ENCODE data around the gene LRBA. TPM values are rescaled to one million over a fixed set of nuclear protein-coding genes. Genes with fewer than 3 reads are reported as not detected.

Gene LRBA
- total RNA-seq, 1 experiment from 2014 or later: 55.3 TPM

DNA sequence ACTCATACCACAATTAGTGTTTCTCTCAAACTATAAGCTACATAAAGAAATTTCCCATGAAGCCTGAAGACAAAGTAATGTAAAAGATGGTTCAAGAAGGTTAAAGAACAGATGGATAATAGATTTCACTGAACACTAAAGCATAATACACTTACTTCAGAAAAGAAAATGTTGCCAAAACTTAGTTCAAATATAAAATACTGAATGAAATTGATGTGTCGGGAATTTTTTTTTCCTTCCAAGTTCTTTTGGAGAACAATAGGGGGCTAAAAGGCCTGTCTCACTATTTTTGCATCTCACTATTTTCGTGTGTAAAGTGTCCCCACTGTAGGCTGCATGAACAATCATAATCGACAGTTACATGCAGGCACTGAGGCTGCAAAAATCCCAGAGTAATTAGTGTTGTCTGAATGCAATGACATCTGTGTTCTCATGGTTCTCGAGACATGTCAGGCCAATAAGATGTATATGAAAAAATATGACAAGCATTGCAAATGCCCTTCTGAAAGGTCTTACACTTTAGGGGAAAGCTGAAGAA, 445.0 kb downstream of the LRBA start:
- Mint-ChIP-seq H3K36me3 (ENCODE audit: insufficient read depth in 1 of 3, low read depth in 3 of 3) (peaks cover under 1 to 3% (median 2%) of the 10 kb centered on the region in 3 experiments; a peak in 6 of 7 replicates), H3K9me3 (peaks cover under 1 to 2% of the 10 kb centered on the region in 2 experiments; a peak in 1 of 5 replicates), H3K4me3 (no peak overlapping the region), H3K27ac (no peak overlapping the region), H3K27me3 (ENCODE audit: low read depth) (no peaks in the 10 kb centered on the region), H3K4me1 (0 out of 4 replicates have a peak, but pooled peaks cover 0 to 3% of the 10 kb centered on the region in 2 experiments)
- H3K4ac ChIP-seq (ENCODE audit: low read depth, low read length): no peak overlapping the region
- no peak overlapping the region for H3K18ac ChIP-seq (ENCODE audit: insufficient read length, low read depth, low read length)
- H3K4me2 ChIP-seq (ENCODE audit: insufficient read depth, insufficient read length, low read length): no peak overlapping the region
- no peak for DNase-seq
- no peaks in the 10 kb centered on the region for H3K79me2 ChIP-seq (ENCODE audit: insufficient read depth, low read length)
- no peaks in the 10 kb centered on the region for H4K20me1 ChIP-seq (ENCODE audit: control insufficient read depth, insufficient read depth, insufficient read length)
- no peak overlapping the region for H3T11ph ChIP-seq (ENCODE audit: low read length)
- no peaks in the 10 kb centered on the region for H3K9me3 ChIP-seq (ENCODE audit: control insufficient read depth, low read depth, low read length)
- H3K79me1 ChIP-seq (ENCODE audit: insufficient read depth, low read depth, low read length, poor library complexity, severe bottlenecking): no peaks in the 10 kb centered on the region
- no peak overlapping the region for H2BK120ac ChIP-seq (ENCODE audit: low read depth, low read length, poor library complexity, severe bottlenecking)
- no peak overlapping the region for H3K56ac ChIP-seq (ENCODE audit: insufficient read length, low read depth, low read length)
- H3K27ac ChIP-seq (ENCODE audit: insufficient read length, low read depth, low read length): no peak overlapping the region
- H4K91ac ChIP-seq (ENCODE audit: insufficient read length, low read depth, low read length): no peak overlapping the region
- WGBS (ENCODE audit: extremely low coverage, insufficient read length, low lambda C conversion rate): no CpG with 5 or more reads among the region's 4 CpGs
- H2BK12ac ChIP-seq (ENCODE audit: insufficient read length, low read depth, low read length): no peak overlapping the region
- no peak overlapping the region for H2BK20ac ChIP-seq (ENCODE audit: low read depth, low read length, poor library complexity, severe bottlenecking)
- no peaks in the 10 kb centered on the region for H3K27me3 ChIP-seq (ENCODE audit: insufficient read depth, low read length)
- no peak overlapping the region for H4K5ac ChIP-seq (ENCODE audit: insufficient read length, low read depth, low read length)
- H2BK15ac ChIP-seq (ENCODE audit: low read depth, low read length): no peak overlapping the region
- no peak overlapping the region for H3K14ac ChIP-seq (ENCODE audit: insufficient read depth, low read length)
- H3K9ac ChIP-seq (ENCODE audit: extremely low read depth, insufficient read length, low read length): no peak overlapping the region
- no peak overlapping the region for H4K8ac ChIP-seq (replicated peaks; ENCODE audit: insufficient read length, low read depth, low read length)
- no peaks in the 10 kb centered on the region for H3K4me1 ChIP-seq (ENCODE audit: insufficient read depth, low read length)
- no peak overlapping the region for H2AK5ac ChIP-seq (ENCODE audit: insufficient read length, low read length)
- H3K23ac ChIP-seq (ENCODE audit: insufficient read length, low read depth, low read length): no peak overlapping the region
- TF ChIP-seq CTCF (conservative IDR thresholded peaks at IDR 0.05): no peak
- no peak overlapping the region for H2AFZ ChIP-seq (ENCODE audit: low read length)
- no peaks in the 10 kb centered on the region for H3K23me2 ChIP-seq (ENCODE audit: insufficient read length, low read depth, low read length, poor library complexity, severe bottlenecking)
- no peak overlapping the region for H2BK5ac ChIP-seq (ENCODE audit: insufficient read length, low read length)
